Kasumi-1 (cell line): Measurements from ENCODE around the gene GFAP.
"Not testable (repeated sequence)": the region's sequence is repeated elsewhere in the genome, so short reads cannot be mapped to it uniquely, and the experiment has no call there.

Experiments
- DNase-seq, 2 experiments: peaks; one replicate each; lab custom pipeline; 2025; lab: John Stamatoyannopoulos, UW

GFAP gene

GRCh38 chr17:44915321-44915726, at the start of gene GFAP:
Gene GFAP (minus strand): TSS chr17:44915500. CDS start chr17:44915486, 14 bp downstream.
- DNase-seq = no peak

GRCh38 chr17:44961921-44962350, 46.6 kb upstream of the GFAP start:
- DNase-seq = peak in 1 of 2 experiments; percentile 23

- DNase-seq = no peak
Observed at GRCh38 chr17:44960691-44961090, 45.4 kb upstream of the GFAP start.

GRCh38 chr17:44959821-44960531, 44.7 kb upstream of the GFAP start:
- no peak for DNase-seq

GRCh38 chr17:44956998-44957981, 42.0 kb upstream of the GFAP start:
- DNase-seq = no peak

- DNase-seq = no peak
Observed at GRCh38 chr17:44955674-44956425, 40.5 kb upstream of the GFAP start.

GRCh38 chr17:44952946-44953475, 37.7 kb upstream of the GFAP start:
- no peak for DNase-seq

GRCh38 chr17:44948315-44948795, 33.1 kb upstream of the GFAP start:
- DNase-seq = no peak

- peak; percentile 97 to 98 for DNase-seq
Observed at GRCh38 chr17:44947461-44948314, 32.4 kb upstream of the GFAP start, which contains the start of gene KIF18B. Gene KIF18B (minus strand): TSS chr17:44947773. CDS start chr17:44936344, 11,429 bp downstream.

GRCh38 chr17:44945652-44946051, 30.4 kb upstream of the GFAP start:
- DNase-seq = not testable (repeated sequence)

GRCh38 chr17:44942456-44942855, 27.2 kb upstream of the GFAP start:
- no peak for DNase-seq

GRCh38 chr17:44941712-44942331, 26.5 kb upstream of the GFAP start:
- DNase-seq = no peak

GRCh38 chr17:44940768-44941167, 25.5 kb upstream of the GFAP start:
- no peak for DNase-seq

- no peak for DNase-seq
Observed at GRCh38 chr17:44940317-44940716, 25.0 kb upstream of the GFAP start.

- DNase-seq = no peak
Observed at GRCh38 chr17:44935116-44935515, 19.8 kb upstream of the GFAP start.

- no peak for DNase-seq
Observed at GRCh38 chr17:44934745-44935105, 19.4 kb upstream of the GFAP start.

- DNase-seq = no peak
Observed at GRCh38 chr17:44933824-44934744, 18.8 kb upstream of the GFAP start.

GRCh38 chr17:44932787-44933097, 17.4 kb upstream of the GFAP start:
- no peak for DNase-seq

- no peak for DNase-seq
Observed at GRCh38 chr17:44932096-44932786, 16.9 kb upstream of the GFAP start.
